Left cardiac atrium (tissue), 4 donors: ENCODE results near the gene IFTAP. TPM values are rescaled to one million over a fixed set of nuclear protein-coding genes. Genes with fewer than 3 reads are reported as not detected.
A peak's percentile ranks its signal among the peaks of the same experiment; 100 is the strongest.
"Not testable (repeated sequence)": the region's sequence is repeated elsewhere in the genome, so short reads cannot be mapped to it uniquely, and the experiment has no call there.

Experiments
- ATAC-seq, 2 donors: fragments of 200-7000 bp; cut with Tn5 transposase; one replicate each; pipeline ENCODE4 v1.9.1; 2020; ENCODE audit warnings: mild to moderate bottlenecking in 2 of 2, moderate library complexity in 2 of 2
- DNase-seq: peaks from one replicate; pipeline ENCODE4 v3.0.0-alpha.2; 2020
- intact Hi-C, 2 donors: fragments of 100-400 bp; cut with DNase I; formaldehyde crosslinking; loops; one replicate each; pipeline versions ENCODE4 v1.14.1 to v1.15.1; 2022 to 2023
- long read RNA-seq: library from polyadenylated mRNA; unstranded; transcript quantifications from one replicate; pipeline ENCODE4 v2.0.0, GENCODE V29; 2021
- total RNA-seq, 2 donors: library from RNA; stranded (reverse); fragmentation: NEBNext Ultra II Directional; extraction: Animal tissue kit (Norgen Biotek cat#: 25700); gene quantifications; one replicate each; pipeline ENCODE4 v1.2.1, GENCODE V29; 2021
- donor health status: DM: no; HTN: yes; CAD: no.
- donor health status: DM: no; HTN: yes; CAD: no; lungs with severe emphysema.
- donor health status: DM: yes; HTN: yes; CAD: no.
- donor health status: Dilated cardiomyopathy.

The IFTAP gene
- 10 to 100 TPM; 31.9 to 35.2 TPM for total RNA-seq
- long read RNA-seq, partial matches to known transcripts: 0 of 2 reads
- long read RNA-seq, other reads (novel, unspliced or antisense): 0 of 2 reads

GRCh38 chr11:36594316-36594989, at the start of gene IFTAP:
TSS of gene IFTAP (plus strand) at chr11:36594502. CDS start at chr11:36610104, 15,602 bp downstream.
- intact Hi-C loops: no loop called here
- DNase-seq: peak; percentile 24
- ATAC-seq: peak; percentile 100

GRCh38 chr11:36550385-36551115, 43.8 kb upstream of the IFTAP start:
- no peak for ATAC-seq
- intact Hi-C loops: no loop called here
- DNase-seq: no peak

GRCh38 chr11:36557390-36557789, 36.9 kb upstream of the IFTAP start:
- intact Hi-C loops, DNase-seq, ATAC-seq: not testable (repeated sequence)

GRCh38 chr11:36557991-36558390, 36.3 kb upstream of the IFTAP start:
- ATAC-seq: no peak
- intact Hi-C loops: no loop called here
- DNase-seq: no peak

- intact Hi-C loops: no loop called here
- no peak for DNase-seq
- ATAC-seq: no peak
These were observed 35.5 kb upstream of the IFTAP start for GRCh38 chr11:36558571-36559413.

GRCh38 chr11:36564376-36565030, 29.8 kb upstream of the IFTAP start:
- DNase-seq (peak; percentile 38), ATAC-seq (peak; percentile 61 to 79)
- intact Hi-C loops: loop anchor here (5.0 kb wide), 3 partner anchors 58 to 183 kb away; no protein-coding TSS in a partner anchor

GRCh38 chr11:36565031-36565610, 29.2 kb upstream of the IFTAP start:
- DNase-seq (no peak), ATAC-seq (no peak)
- intact Hi-C loops: loop anchor here (5.0 kb wide), 2 partner anchors 57 to 107 kb away; no protein-coding TSS in a partner anchor

- ATAC-seq (no peak), DNase-seq (no peak)
- intact Hi-C loops: loop anchor here (5.0 kb wide), 2 partner anchors 56 to 106 kb away; no protein-coding TSS in a partner anchor
These were observed 27.8 kb upstream of the IFTAP start for GRCh38 chr11:36566407-36567053.

- no peak for DNase-seq
- intact Hi-C loops: loop anchor here (5.0 kb wide), 2 partner anchors 55 to 105 kb away; no protein-coding TSS in a partner anchor
- no peak for ATAC-seq
These were observed 26.6 kb upstream of the IFTAP start, which contains the start of gene RAG1 for GRCh38 chr11:36567694-36568093. TSS of gene RAG1 (plus strand) at chr11:36568007. CDS start at chr11:36573305, 5,298 bp downstream.

- intact Hi-C loops: loop anchor here (5.0 kb wide), 2 partner anchors 53 to 103 kb away; no protein-coding TSS in a partner anchor
- DNase-seq (no peak), ATAC-seq (no peak)
These were observed 25.2 kb upstream of the IFTAP start for GRCh38 chr11:36569095-36569494.

- intact Hi-C loops: no loop called here
- ATAC-seq (no peak), DNase-seq (no peak)
These were observed 19.8 kb upstream of the IFTAP start for GRCh38 chr11:36574486-36574885.

GRCh38 chr11:36577373-36577772, 16.9 kb upstream of the IFTAP start:
- ATAC-seq: no peak
- no peak for DNase-seq
- intact Hi-C loops: no loop called here

GRCh38 chr11:36577859-36578258, 16.4 kb upstream of the IFTAP start:
- intact Hi-C loops: no loop called here
- DNase-seq (no peak), ATAC-seq (no peak)

- ATAC-seq (no peak), DNase-seq (no peak)
- intact Hi-C loops: no loop called here
These were observed 15.8 kb upstream of the IFTAP start for GRCh38 chr11:36578458-36578857.

- no peak for DNase-seq
These were observed 12.8 kb upstream of the IFTAP start for GRCh38 chr11:36581536-36581935.

GRCh38 chr11:36583667-36584066, 10.6 kb upstream of the IFTAP start:
- intact Hi-C loops: no loop called here
- DNase-seq (no peak), ATAC-seq (no peak)

More at GRCh38 chr11:36581536-36581935, 12.8 kb upstream of the IFTAP start:
- intact Hi-C loops: no loop called here
- no peak for ATAC-seq

- intact Hi-C loops: no loop called here
- no peak for ATAC-seq
- DNase-seq: no peak
These were observed 7.8 kb upstream of the IFTAP start for GRCh38 chr11:36586543-36586942.

- intact Hi-C loops: no loop called here
- no peak for DNase-seq
- no peak for ATAC-seq
These were observed 6.2 kb upstream of the IFTAP start for GRCh38 chr11:36588099-36588498.
